ENCODE results near the gene SCAPER. TPM values are rescaled to one million over a fixed set of nuclear protein-coding genes. Genes with fewer than 3 reads are reported as not detected.

Gene SCAPER
- total RNA-seq, 4 donors from 2014 or later = 29.9 to 86.6 (median 45.6) TPM

DNA sequence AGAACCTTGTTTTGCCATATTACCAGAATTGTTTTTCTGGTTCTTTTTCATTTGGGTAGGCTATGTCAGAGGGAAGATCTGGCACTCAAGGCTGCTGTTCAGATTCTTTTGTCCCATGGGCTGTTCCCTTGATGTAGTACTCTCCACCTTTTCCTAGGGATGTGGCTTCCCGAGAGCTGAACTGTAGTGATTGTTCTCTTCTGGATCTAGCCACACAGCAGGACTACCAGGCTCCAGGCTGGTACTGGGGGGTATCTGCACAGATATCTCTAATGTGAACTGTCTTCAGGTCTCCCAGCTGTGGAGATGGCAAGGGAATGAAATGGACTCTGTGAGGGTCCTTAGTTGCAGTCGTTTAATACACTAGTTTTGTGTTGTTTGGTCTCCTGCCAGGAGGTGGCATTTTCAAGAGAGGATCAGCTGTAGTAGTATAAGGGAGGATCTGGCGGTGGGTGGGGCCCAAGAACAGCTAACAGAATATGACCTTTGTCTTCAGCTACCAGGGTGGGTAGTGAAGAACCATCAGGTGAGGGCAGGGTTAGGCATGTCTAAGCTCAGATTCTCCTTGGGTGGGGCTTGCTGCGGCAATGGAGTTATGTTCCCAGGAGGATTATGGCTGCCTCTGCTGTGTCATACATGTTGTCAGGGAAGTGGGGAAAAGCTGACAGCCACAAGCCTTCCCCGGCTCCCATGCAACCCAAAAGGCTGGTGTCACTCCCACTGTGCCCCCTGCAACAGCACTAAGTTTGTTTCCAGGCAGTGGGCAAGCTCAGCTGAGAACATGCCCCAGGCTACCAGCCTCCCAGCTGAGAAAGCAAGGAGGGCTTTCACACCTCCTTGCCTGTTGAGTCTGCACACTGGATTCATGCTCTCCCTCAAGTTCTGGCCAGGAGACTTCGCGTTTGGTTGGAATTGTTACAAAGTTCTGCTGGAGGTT, 316.1 kb downstream of the SCAPER start:
- Histone ChIP-seq H3K27ac (peak overlapping the region in 3 of 4 donors; percentile 15 to 77 (median 65)), H3K4me1 (peaks cover 0 to 7% (median 0%) of the 10 kb centered on the region in 4 donors), H3K36me3 (no peaks in the 10 kb centered on the region), H3K9me3 (no peaks in the 10 kb centered on the region), H3K4me3 (no peak overlapping the region), H3K27me3 (no peaks in the 10 kb centered on the region)
- no peak for TF ChIP-seq POLR2A (IDR thresholded peaks at IDR 0.05)
- TF ChIP-seq, protein P1, sequence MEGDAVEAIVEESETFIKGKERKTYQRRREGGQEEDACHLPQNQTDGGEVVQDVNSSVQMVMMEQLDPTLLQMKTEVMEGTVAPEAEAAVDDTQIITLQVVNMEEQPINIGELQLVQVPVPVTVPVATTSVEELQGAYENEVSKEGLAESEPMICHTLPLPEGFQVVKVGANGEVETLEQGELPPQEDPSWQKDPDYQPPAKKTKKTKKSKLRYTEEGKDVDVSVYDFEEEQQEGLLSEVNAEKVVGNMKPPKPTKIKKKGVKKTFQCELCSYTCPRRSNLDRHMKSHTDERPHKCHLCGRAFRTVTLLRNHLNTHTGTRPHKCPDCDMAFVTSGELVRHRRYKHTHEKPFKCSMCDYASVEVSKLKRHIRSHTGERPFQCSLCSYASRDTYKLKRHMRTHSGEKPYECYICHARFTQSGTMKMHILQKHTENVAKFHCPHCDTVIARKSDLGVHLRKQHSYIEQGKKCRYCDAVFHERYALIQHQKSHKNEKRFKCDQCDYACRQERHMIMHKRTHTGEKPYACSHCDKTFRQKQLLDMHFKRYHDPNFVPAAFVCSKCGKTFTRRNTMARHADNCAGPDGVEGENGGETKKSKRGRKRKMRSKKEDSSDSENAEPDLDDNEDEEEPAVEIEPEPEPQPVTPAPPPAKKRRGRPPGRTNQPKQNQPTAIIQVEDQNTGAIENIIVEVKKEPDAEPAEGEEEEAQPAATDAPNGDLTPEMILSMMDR (IDR thresholded peaks at IDR 0.05) = peak in 3 of 6 experiments; percentile 58 to 65 (median 60)
- peak in 2 of 3 donors; percentile 78 to 84 for DNase-seq

DNA sequence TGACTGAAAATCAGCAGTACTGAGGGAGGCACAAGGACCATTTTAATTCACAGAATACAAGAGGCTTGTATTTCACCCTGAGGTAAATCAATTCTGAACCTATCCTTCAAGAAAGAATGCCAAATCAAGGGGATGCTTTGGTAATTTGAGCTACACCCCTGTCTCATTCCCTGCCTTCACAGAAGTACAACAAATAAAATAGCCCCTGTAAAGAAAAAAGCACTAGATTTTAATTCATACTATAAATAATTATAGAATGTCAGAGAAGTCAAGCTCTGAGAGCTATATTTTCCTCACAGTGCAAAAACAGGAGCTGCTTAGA, 319.6 kb downstream of the SCAPER start:
- H3K4me1 ChIP-seq = peaks cover 0 to 7% (median 0%) of the 10 kb centered on the region in 4 donors
- no peaks in the 10 kb centered on the region for H3K36me3 ChIP-seq
- peaks cover 0 to 3% (median 0%) of the 10 kb centered on the region in 4 donors for H3K9me3 ChIP-seq
- H3K4me3 ChIP-seq = no peak overlapping the region
- TF ChIP-seq, protein P1 (IDR thresholded peaks at IDR 0.05) = no peak
- TF ChIP-seq POLR2A (IDR thresholded peaks at IDR 0.05) = no peak
- no peaks in the 10 kb centered on the region for H3K27me3 ChIP-seq
- no peak for DNase-seq
- no peak overlapping the region for H3K27ac ChIP-seq

- H3K4me1 ChIP-seq = peaks cover 0 to 7% (median 0%) of the 10 kb centered on the region in 4 donors
- no peaks in the 10 kb centered on the region for H3K36me3 ChIP-seq
- no peaks in the 10 kb centered on the region for H3K27me3 ChIP-seq
- no peak for DNase-seq
- peaks cover 0 to 3% (median 0%) of the 10 kb centered on the region in 4 donors for H3K9me3 ChIP-seq
- TF ChIP-seq, protein P1 (IDR thresholded peaks at IDR 0.05) = no peak
- no peak for TF ChIP-seq POLR2A (IDR thresholded peaks at IDR 0.05)
- no peak overlapping the region for H3K27ac ChIP-seq
- H3K4me3 ChIP-seq = no peak overlapping the region
Observed at GRCh38 chr15:76584868-76585575, 320.1 kb downstream of the SCAPER start.

DNA sequence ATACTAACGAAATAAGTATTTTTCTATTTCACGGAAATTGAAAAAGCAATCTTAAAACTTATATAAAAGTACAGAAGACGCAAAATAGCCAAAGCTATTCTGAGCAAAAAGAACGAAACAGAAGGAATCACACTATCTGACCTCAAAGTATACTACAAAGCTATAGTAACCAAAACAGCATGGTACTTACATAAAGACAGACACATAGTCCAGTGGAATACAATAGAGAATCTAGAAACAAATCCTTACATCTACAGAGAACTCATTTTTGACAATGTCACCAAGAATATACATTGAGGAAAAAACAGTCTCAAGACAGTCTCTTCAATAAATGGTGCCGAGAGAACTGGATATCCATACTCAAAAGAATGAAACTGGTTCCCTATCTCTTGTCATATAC, 322.6 kb downstream of the SCAPER start:
- no peak for DNase-seq
- Histone ChIP-seq H3K36me3 (no peaks in the 10 kb centered on the region), H3K27me3 (no peaks in the 10 kb centered on the region), H3K4me1 (peaks cover 0 to under 1% (median 0%) of the 10 kb centered on the region in 4 donors), H3K27ac (no peak overlapping the region), H3K4me3 (no peak overlapping the region), H3K9me3 (peaks cover 0 to 3% (median 0%) of the 10 kb centered on the region in 4 donors)
- TF ChIP-seq POLR2A (IDR thresholded peaks at IDR 0.05) = no peak
- TF ChIP-seq, protein P1 (IDR thresholded peaks at IDR 0.05) = no peak

DNA sequence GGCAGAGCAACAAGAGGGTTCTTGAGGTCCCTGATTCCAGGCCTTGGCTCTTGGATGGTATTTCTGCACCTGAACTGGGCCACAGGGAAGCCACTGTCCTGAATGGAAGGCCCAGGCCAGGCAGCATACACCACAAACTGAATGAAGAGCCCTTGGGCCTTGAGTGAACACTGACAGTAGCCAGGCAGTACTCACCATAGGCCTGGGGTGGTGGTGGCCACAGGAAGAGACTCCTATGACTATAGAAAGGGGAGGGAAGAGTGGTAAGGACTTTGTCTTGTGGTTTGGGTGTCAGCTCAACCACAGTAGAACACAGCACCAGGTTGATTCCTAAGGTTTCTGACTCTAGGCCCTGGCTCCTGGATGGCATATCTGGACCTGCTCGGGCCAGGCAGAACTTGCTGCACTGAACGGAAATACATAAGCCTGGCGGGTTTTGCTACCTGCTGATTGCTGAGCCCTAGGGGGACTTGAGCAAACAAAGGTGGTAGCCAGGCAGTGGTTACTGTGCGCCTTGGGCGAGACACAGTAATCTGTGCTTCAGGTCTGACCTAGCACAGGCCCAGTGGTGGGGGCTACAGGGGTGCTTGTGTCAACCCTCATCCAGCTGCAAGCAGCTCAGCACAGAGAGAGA, 327.1 kb downstream of the SCAPER start:
- Histone ChIP-seq H3K27me3 (no peaks in the 10 kb centered on the region), H3K36me3 (no peaks in the 10 kb centered on the region), H3K4me1 (peaks cover 0 to 17% (median 2%) of the 10 kb centered on the region in 4 donors), H3K27ac (peak overlapping the region in 2 of 4 donors; percentile 81 to 87), H3K9me3 (peaks cover 0 to 3% (median 0%) of the 10 kb centered on the region in 4 donors), H3K4me3 (no peak overlapping the region)
- TF ChIP-seq, protein P1 (IDR thresholded peaks at IDR 0.05) = no peak
- TF ChIP-seq POLR2A (IDR thresholded peaks at IDR 0.05) = no peak
- DNase-seq = no peak

Measured in Peyer's patch (tissue), 4 donors.